ENCODE measurements around the gene CDH26.

CDH26 gene

GRCh38 chr20:60046860-60047259 lies 88.6 kb downstream of the CDH26 start:
- DNase-seq (ENCODE audit: low read depth) = no peak

GRCh38 chr20:60048634-60049521 lies 90.7 kb downstream of the CDH26 start:
- no peak for DNase-seq (ENCODE audit: low read depth)

GRCh38 chr20:60049601-60050000 lies 91.4 kb downstream of the CDH26 start:
- DNase-seq (ENCODE audit: low read depth) = no peak

DNA sequence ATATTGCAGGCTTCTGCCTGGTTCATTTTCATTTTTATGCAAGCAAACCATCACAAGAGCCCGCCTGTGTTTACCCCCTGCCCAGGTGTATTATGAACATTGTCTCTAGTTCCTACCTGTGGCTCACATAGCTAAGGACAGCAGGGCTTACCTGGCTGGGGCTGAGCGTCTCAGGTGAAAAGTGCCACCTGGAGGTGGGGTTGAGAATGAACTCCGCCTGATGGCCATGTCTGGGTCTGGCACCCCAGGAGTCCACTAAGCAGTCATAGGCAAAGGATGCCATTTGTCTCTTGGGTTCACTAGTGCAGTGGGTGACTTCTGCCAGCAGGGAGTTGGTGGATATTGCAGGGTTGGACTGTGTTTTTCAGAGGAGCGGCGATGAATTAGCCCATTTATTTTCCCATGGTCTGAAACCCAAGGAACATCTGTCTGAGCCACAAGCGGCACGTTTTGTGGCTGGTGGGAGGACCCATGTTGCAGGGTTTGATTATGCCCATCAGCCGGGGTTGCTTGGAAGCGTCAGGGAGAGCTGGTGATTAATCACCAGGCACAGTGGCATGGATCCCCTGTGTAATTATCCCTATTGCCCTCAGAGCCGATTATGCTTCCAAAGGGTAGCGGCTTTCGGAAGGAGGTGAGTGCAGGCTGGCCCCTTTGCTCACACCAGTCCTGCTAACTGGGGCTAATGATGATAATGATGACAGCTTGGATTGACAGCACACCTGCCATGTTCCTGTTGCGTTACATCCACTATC lies 92.1 kb downstream of the CDH26 start:
- DNase-seq (ENCODE audit: low read depth) = no peak

GRCh38 chr20:60051911-60052310 lies 93.7 kb downstream of the CDH26 start:
- no peak for DNase-seq (ENCODE audit: low read depth)

GRCh38 chr20:60052322-60052721 lies 94.1 kb downstream of the CDH26 start:
- no peak for DNase-seq (ENCODE audit: low read depth)

DNA sequence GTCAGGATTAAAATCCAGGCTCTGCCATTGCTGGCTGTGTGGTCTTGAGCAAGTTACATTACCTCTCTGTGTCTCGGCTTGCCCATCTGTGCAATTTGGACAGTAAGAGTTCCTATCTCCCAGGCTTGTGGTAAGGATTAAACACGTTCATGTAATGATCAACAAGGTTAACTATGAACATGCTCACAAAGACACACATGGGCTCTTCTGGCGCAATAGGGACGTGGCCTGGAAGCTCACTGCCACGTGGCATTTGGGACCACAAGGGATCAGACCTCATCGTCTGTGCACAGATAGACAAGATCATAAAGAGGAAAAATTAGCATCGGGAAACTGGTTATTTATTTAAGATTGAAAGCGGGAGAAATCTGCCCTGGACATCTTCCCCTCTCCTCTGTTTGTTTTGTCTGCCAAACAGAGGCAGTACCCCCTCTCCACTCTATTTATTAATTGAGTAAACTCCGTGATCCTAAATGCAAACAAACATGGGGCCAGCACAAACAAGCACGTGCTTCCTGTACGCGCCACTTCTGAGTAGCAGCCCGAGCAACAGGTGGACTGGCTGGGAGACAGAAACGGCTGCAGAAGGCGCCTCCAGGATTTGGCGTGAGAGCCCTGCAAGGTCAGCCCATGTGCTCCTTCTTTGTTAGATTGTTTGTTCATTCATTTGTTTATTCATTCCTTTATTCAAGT lies 95.0 kb downstream of the CDH26 start:
- DNase-seq (ENCODE audit: low read depth) = no peak

- DNase-seq (ENCODE audit: low read depth) = no peak
These were observed 95.6 kb downstream of the CDH26 start for GRCh38 chr20:60053818-60054190.

DNA sequence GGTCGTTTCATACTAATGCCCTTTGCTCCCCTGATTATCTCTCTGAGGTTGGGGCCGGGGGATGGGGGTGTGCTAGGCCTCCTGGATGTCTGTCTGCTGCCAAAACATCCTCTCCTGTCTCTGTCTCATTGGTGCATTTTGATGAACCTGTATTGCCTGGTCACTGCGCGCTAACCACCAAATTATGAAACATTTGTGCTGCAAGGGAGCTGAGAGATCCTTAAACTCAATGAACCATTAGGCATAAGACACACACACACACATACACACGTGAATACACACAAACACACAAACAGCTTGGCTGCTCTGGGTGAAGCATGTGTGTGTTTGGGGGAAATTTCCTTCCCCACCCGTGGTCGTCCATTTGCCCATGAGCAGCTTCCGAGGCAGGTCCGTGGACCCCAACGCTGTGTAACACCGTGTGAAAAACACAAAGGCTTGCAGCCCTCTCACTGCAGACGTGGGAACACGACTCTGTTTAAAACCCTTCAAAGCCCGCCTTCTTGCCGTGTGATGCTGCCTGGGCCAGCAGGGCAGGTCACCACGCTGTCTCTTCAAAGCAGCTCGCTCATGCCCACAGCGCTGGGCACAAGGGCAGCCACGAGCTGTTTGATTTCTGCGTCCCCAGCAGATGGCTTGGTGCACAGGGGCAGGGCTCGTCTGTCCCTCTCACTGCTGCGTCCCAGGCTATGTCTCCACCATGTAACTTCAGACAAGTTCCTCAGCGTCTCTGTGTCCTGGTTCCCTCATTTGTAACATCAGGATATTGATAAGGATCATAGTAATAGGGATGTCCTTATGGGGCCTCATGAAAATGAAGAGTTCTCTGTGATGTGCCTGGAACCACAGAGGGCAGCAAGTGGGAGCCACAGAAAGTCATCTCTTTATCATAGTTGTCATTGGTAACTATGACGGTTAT lies 96.8 kb downstream of the CDH26 start:
- DNase-seq (ENCODE audit: low read depth) = no peak

- DNase-seq (ENCODE audit: low read depth) = no peak
These were observed 97.5 kb downstream of the CDH26 start for GRCh38 chr20:60055740-60056139.

DNA sequence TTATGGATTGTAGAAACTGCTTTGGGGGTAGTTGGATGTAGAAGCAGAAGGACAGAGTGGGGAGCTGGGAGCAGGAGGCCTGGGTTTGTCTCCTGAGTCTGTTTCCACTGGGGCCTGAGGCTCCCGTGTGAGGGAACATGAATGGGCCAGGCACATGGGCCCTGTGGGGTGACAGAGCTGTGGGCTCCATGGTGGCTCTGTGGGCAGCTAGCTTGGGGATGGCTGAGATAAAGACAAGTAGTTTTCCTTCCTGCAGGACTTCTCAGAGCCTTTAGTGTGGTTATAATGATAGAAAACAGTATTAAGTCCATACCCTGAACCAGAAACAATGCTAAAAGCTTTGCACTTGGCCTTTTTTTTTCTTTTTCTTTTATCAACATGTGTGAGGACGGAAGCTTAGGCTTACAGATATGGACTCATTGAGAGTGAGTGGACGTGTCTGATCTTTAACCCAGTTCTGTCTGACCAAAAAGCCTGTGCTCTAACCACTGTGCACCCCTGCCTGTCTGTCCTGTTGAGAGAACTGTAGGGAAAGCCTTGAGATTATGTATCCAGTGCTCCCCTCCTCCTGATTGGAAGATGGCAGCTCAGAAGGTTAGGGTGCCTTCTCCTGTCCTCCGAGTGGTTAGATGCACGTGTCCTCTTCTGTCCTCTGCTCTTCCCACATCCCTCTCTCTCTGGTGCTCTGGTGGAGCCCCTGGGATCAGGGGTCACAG lies 98.3 kb downstream of the CDH26 start:
- no peak for DNase-seq (ENCODE audit: low read depth)

DNA sequence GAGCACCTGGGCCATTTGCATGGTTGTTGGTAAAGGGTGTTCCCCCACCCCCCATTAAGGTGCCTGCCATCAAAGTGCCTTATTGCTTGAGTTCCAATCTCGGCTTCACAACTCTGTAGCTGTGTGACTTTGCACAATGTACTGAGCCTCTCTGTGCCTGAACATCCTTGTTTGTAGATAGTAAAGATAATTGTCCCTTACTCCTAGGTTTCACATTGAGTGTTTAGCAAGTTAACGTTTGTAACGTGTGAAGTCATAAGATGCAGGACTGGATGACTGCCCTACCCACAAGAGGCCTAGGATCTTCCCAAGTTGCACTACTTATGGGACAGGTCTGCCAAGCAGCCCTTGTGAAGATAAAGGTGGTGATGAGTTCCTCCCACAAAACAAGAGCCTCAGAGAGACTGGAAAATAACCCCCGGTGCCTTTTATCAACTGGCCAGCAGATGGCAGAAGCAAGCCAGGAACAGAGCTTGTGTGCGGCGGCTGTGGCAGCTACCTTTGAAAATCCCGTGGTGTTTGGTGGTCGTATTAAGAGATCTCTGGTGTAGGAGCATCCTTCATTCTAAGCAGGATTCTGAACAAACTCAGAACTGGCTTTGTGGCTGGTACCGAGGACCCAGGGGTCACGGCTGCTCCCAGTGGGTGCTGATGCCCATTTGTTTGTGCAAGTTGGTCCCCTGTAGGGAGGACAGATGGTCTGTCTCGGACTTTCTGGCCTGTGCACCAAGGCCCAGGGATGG lies 99.1 kb downstream of the CDH26 start:
- peak; percentile 39 for DNase-seq (ENCODE audit: low read depth)

DNA sequence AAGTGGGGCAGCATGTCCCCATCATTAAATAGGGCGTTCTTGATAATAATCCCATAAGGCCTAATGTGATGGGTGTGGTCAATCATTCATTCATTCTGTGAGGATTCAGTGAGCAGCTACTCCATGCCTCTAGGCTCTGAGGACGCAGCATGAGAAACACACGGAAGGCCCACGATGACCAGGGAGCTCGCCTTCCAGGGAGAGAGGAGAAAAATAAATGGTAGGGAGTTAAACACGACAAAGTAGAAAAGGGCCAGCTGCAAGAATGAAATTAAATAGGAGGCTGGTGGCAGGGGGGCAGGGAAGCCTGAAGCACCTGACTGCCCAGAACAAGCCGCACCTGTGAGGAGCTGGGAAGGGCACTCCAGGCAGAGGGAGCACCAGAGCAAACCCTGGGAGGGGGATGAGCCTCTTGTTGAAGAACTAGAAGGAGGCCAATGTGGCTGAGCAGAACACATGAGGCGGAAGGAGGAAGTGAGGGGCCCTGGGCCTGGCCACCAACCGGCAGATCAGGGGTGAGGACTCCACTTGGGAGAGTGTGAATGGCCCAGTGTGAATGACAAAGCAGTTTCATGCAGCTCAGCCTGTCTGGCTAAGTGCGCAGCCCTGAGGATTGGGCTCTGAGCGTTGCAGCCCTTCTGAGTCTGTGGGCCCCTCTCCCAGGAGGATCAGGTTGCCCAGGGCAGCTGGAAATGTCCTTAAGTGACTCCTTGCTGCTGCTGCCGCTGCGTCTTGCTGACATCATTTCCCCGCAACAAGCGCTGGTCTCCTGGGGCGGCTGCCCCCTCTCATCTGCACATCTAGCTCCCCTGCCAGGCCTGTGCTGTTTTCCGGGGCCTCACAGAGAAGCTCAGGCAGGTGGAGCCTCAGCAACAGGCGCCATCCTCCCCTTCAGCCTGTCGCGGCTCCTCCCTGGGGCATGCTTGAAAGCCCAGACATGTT lies 99.9 kb downstream of the CDH26 start:
- peak; percentile 4 for DNase-seq (ENCODE audit: low read depth)

- no peak for DNase-seq (ENCODE audit: low read depth)
These were observed 100.7 kb downstream of the CDH26 start for GRCh38 chr20:60058879-60059278.

DNA sequence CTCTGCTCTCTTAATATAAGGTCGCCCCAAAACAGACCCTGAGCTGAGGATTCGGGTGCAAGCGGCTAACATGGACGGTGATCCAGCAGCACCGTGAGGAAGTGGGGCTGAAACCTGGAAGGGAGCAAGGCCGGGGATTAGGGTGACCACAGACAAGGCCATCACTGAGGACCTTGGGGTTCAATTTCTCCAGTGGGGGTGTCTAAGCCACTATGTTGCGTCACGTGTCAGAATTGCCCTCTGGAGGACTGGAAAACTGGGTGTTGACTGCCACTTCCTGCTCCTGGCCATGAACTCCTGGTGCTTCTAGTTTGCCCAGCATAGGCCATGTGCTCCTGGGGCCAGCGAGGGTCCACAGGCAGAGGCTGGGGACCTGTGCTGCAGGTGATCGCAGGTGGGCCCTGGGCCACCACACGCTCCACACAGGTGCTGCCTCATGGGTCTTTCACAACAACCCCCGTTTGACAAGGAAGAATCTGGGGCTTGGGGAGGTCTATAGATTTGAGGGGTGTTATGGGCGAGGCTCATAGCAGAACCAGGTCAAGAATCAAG lies 101.9 kb downstream of the CDH26 start:
- no peak for DNase-seq (ENCODE audit: low read depth)

DNA sequence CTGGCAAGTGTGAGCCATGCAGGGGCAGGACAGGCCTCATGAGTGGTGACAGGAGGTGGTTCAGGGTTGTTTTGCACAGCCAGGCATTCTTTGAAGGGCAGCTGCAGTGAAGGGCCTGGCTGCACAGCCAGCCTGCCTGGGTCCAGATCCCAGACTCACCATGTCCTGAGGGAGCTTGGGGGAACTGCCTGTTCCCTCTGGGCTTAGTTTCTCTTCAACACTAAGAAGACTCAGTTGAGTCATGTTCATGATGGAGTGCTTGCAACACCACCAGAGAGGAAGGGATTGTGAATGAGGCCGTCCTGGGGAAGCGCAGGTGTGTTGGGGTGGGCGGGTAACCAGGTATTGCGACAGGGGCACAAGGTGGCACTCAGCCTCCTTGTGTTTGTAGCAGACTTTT lies 102.4 kb downstream of the CDH26 start:
- DNase-seq (ENCODE audit: low read depth) = no peak

- DNase-seq (ENCODE audit: low read depth) = no peak
These were observed 104.3 kb downstream of the CDH26 start for GRCh38 chr20:60062431-60063047.

DNA sequence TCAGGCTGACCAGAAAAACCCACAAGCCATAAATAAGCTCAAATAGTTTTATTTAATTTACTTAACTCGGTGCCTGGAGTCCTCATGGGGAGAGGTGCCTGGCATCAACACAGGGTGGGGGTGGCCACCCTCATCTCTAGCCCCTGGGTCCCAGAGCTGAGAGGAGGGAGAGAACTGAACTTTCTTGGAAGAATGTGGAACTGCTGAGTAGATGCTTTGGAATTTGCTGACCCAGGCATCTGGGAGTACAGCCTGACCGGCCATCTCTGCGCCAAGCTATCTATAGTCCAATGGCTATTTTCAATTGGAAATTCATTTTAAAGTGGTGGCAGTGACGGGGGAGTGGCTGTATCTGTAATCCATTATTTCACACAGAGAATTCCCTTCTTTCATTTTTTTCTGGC lies 104.8 kb downstream of the CDH26 start:
- DNase-seq (ENCODE audit: low read depth) = no peak

All from stimulated activated CD8-positive, alpha-beta memory T cell treated with anti-CD3 and anti-CD28 coated beads, Interleukin-15, amount 100 ng/mL, for 1 hour (primary cell).